LNCAP (cell line): ENCODE results near the gene MRPS26.

Experiments
- TF ChIP-seq, protein P1 (sequence below): fragments of 450-650 bp; IDR thresholded peaks from 2 replicates; pipeline ENCODE4 v1.5.1; 2017; ENCODE audit warnings: mild to moderate bottlenecking

MRPS26 gene

DNA sequence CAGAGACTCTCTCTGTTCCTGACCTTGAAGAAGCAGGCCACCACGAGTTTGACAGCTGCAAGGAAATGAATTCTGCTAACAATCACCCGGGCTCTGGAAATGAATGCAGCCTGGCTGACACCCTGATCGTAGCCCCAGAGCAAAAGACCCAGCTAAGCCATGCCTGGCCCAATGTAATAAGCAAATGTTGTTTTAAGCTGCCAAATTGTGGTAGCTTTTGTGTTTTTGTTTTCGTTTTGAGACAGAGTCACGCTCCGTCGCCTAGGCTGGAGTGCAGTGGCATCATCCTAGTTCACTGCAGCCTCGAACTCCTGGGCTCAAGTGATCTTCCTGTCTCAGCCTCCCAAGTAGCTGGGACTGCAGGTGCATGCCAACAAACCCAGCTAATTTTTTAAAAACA is 22.2 kb downstream of the MRPS26 start:
- TF ChIP-seq, protein P1, sequence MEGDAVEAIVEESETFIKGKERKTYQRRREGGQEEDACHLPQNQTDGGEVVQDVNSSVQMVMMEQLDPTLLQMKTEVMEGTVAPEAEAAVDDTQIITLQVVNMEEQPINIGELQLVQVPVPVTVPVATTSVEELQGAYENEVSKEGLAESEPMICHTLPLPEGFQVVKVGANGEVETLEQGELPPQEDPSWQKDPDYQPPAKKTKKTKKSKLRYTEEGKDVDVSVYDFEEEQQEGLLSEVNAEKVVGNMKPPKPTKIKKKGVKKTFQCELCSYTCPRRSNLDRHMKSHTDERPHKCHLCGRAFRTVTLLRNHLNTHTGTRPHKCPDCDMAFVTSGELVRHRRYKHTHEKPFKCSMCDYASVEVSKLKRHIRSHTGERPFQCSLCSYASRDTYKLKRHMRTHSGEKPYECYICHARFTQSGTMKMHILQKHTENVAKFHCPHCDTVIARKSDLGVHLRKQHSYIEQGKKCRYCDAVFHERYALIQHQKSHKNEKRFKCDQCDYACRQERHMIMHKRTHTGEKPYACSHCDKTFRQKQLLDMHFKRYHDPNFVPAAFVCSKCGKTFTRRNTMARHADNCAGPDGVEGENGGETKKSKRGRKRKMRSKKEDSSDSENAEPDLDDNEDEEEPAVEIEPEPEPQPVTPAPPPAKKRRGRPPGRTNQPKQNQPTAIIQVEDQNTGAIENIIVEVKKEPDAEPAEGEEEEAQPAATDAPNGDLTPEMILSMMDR, result no peak

DNA sequence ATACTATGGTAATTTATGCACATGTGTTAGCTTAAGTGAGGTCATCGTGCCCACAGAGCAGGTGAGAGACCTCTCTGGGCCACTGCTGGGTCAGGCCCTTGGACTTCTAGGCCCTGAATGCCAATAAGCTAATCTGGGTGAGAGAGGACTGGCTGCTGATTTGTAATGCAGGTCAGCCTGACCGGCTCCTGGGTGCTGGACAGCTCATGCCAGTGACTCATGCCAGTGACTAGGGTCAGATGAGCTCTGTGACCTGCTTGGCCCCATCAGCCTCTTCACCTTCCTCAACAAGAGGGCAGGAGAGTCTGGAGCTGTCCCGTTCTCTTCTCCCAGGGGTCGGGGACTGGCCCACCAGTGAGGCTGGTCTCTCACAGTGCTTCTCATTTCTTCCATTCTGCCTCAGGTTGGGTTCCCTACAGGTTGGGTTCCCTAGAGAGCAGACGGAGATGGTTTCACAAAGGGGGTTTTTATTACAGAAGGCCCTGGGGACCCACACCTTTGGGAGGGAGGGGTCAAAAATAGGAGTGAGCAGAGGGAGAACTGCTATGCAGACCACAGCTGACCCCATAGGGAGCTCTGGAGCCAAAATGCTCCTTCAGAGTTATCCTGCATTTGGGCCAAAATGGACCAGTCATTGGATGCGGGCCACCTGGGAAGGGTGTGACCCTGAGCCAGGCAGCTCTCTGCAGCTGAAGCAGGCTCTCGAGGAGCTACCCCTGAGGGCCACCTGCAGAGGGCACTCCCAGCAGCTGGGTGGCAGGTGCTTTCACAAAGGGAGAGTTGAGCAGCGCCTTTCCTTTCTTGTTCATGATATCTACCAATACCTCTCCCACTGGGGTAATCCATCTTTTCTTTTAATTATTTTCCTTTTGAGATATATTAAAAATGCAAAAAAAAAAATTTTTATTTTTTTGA is 23.4 kb downstream of the MRPS26 start:
- TF ChIP-seq, protein P1, result no peak

DNA sequence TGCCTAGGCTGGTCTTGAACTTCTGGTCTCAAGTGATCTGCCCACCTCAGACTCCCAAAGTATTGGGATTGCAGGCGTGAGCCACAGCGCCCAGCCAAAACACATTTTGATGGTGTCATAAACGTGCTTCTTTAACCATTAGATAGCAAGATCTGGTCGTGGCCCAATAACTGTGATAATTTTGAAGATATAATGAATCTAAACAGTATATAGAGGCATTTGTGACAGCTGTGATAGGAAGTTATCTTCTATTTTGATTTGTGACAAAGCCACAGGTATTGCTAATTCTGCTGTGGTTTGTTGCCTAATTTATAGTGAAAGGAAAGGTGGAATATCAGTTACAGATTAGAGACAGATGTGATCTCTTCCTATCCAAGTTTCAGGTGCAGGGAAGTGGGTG is 24.9 kb downstream of the MRPS26 start:
- TF ChIP-seq, protein P1, result no peak

DNA sequence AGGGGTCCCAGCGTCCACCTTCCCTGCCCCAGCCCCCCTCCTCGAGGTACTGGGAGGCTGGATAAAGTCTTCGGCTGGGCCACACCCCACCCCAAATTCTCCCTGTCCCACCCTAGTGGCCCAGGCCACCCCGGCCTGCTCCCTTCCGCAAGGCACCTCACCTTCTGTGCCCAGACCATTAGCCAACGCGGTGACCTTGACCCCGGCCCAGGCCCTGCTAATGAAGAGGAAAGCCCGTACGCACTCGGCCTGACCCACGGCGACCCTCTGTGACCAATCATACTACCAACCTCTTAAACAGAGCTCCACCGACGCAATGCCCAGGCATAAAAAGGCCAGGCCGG is 25.4 kb downstream of the MRPS26 start:
- TF ChIP-seq, protein P1, result no peak

DNA sequence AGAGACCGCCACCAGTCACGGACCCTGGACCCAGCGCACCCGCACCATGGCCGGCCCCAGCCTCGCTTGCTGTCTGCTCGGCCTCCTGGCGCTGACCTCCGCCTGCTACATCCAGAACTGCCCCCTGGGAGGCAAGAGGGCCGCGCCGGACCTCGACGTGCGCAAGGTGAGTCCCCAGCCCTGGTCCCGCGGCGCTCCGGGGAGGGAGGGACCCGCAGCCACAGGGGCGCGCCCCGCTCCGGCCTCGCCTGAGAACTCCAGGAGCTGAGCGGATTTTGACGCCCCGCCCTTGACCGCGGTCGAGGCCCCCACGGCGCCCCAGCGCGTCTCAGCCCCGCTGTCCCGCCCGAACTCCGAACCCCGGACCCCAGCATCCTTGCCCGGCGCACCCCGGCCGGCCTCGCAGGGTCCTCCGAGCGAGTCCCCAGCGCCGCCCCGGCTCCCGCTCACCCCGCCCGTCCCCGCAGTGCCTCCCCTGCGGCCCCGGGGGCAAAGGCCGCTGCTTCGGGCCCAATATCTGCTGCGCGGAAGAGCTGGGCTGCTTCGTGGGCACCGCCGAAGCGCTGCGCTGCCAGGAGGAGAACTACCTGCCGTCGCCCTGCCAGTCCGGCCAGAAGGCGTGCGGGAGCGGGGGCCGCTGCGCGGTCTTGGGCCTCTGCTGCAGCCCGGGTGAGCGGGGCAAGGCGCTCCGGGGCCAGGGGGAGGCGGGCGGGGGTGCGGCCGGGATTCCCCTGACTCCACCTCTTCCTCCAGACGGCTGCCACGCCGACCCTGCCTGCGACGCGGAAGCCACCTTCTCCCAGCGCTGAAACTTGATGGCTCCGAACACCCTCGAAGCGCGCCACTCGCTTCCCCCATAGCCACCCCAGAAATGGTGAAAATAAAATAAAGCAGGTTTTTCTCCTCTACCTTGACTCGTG is 26.0 kb downstream of the MRPS26 start, which contains the start of gene OXT:
Gene OXT, plus strand, starts transcription at position 11 of the 920 bp plus-strand sequence. Its CDS starts 36 bp downstream, at position 47.
- TF ChIP-seq, protein P1, result no peak

DNA sequence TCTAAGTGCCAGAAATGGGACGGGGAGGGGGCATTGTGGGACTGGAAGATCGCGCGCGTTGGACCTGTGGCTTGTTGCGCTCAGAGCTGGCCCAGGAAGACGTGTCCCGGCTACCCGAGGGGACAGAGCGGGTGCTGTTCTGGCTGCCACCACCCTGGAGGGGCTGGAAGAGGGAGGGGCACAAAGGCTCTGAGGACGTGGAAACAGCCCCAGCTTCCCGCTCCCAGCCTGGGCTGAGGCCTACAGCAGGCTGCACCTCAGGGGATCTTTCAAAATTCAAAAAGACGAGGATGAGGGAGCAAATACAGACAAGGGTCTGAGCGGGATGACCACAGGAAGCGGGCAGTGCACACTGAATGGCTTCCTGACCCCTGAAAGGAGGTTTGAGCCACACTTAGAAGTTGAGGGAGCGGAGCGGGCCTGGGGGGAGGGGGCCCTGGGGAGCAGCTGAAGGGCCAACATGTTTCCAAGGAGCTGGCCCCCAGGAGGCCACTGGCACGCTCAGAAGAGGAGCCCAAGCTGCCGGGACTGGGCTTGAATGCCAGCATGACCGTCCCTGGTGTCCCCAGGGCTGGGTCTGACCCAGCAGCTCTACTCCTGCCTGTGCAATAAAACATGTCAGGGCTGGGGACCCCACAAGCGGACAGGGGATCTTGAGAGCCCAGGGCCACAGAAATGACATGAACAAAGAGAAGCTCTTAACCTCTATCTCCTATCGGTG is 26.8 kb downstream of the MRPS26 start:
- TF ChIP-seq, protein P1, result no peak

DNA sequence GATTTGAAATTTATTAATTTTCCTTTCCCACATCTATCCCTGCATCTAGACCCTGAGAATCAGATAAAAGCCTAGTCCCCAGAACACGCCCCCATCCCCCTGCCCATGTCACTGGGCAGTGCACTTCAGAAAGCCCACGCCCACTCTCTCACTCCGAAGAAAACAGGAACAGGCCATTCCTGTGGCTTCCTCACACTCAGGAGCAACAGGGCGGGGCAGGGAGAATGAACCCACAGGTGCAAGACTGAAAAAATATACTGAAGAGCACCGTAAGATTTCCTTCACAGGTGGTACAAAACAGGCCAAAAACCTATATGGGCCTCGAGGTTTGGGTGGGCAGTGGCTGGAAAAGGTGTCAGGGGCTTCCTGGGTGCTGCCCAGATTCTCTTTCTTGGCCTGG is 29.0 kb downstream of the MRPS26 start:
- TF ChIP-seq, protein P1, result no peak
